Neural progenitor cell (in vitro differentiated cells): ENCODE results near the gene TICAM2. TPM values are rescaled to one million over a fixed set of nuclear protein-coding genes. Genes with fewer than 3 reads are reported as not detected.

Source experiments
- DNase-seq: peaks from one replicate; pipeline ENCODE4 v3.0.0-alpha.2; 2016; ENCODE audit warnings: low spot score
- H2AFZ ChIP-seq: fragments of 200-600 bp; sonication (generic); replicated peaks from 2 replicates; pipeline ENCODE4 v1.6.1; 2016; ENCODE audit warnings: antibody characterized with exemption
- H3F3A ChIP-seq: fragments of 200-600 bp; sonication (generic); 2 replicates; pipeline ENCODE4 v1.6.1; 2016; ENCODE audit warnings: antibody characterized with exemption, low read depth
- H3K27ac ChIP-seq: fragments of 200-600 bp; sonication (generic); 2 replicates; pipeline ENCODE4 v1.5.1; 2016; ENCODE audit warnings: mild to moderate bottlenecking
- H3K27me3 ChIP-seq: fragments of 200-600 bp; sonication (generic); 2 replicates; pipeline ENCODE4 v1.6.1; 2016; ENCODE audit warnings: mild to moderate bottlenecking, moderate library complexity
- H3K36me3 ChIP-seq: fragments of 200-600 bp; sonication (generic); 2 replicates; pipeline ENCODE4 v1.5.1; 2016
- H3K4me1 ChIP-seq: fragments of 200-600 bp; sonication (generic); 2 replicates; pipeline ENCODE4 v1.6.1; 2016; ENCODE audit warnings: mixed run types
- H3K4me2 ChIP-seq: fragments of 200-600 bp; sonication (generic); 2 replicates; pipeline ENCODE4 v1.6.1; 2016
- H3K4me3 ChIP-seq: fragments of 200-600 bp; sonication (generic); 2 replicates; pipeline ENCODE4 v1.5.1; 2016
- H3K79me2 ChIP-seq: fragments of 200-600 bp; sonication (generic); 2 replicates; pipeline ENCODE4 v1.6.1; 2016; ENCODE audit warnings: low read depth
- H3K9ac ChIP-seq: fragments of 200-600 bp; sonication (generic); 2 replicates; pipeline ENCODE4 v1.6.1; 2016
- H3K9me3 ChIP-seq: fragments of 200-600 bp; sonication (generic); 2 replicates; pipeline ENCODE4 v1.5.1; 2016; ENCODE audit warnings: low read depth
- H4K20me1 ChIP-seq: fragments of 200-600 bp; sonication (generic); 2 replicates; pipeline ENCODE4 v1.6.1; 2016; ENCODE audit warnings: low read depth
- H3K27ac Mint-ChIP-seq: 3 replicates; pipeline ENCODE4 v1.8.0; 2021; ENCODE audit warnings: mixed read lengths
- H3K27me3 Mint-ChIP-seq: 2 replicates; pipeline ENCODE4 v1.8.0; 2022; ENCODE audit warnings: low read depth, mild to moderate bottlenecking, inconsistent platforms, moderate library complexity, mixed read lengths; ENCODE audit not compliant: insufficient read depth
- H3K36me3 Mint-ChIP-seq: 3 replicates; pipeline ENCODE4 v1.8.0; 2021; ENCODE audit warnings: mixed read lengths
- H3K4me1 Mint-ChIP-seq: 3 replicates; pipeline ENCODE4 v1.8.0; 2021; ENCODE audit warnings: mixed read lengths
- H3K4me3 Mint-ChIP-seq: 3 replicates; pipeline ENCODE4 v1.8.0; 2021; ENCODE audit warnings: mild to moderate bottlenecking, moderate library complexity, mixed read lengths
- H3K9me3 Mint-ChIP-seq: 3 replicates; pipeline ENCODE4 v1.8.0; 2020; ENCODE audit warnings: mixed read lengths
- EZH2 ChIP-seq: fragments of 200-600 bp; sonication (generic); IDR thresholded peaks from 2 replicates; pipeline ENCODE4 v1.6.1; 2017; ENCODE audit warnings: antibody characterized with exemption, mild to moderate bottlenecking, moderate library complexity
- EZH2phosphoT487 ChIP-seq: fragments of 200-600 bp; sonication (generic); IDR thresholded peaks from 2 replicates; pipeline ENCODE4 v1.6.1; 2017; ENCODE audit warnings: antibody characterized with exemption
- total RNA-seq: library from RNA; depleted of rRNA; stranded (reverse); fragments of >200 nt; gene quantifications from 2 replicates; pipeline ENCODE4 v1.2.3, GENCODE V29; 2015; ENCODE audit warnings: low replicate concordance
- TF ChIP-seq, protein P1 (sequence below): fragments of 200-600 bp; sonication (generic); IDR thresholded peaks from 2 replicates; pipeline ENCODE4 v1.5.1; 2017; ENCODE audit warnings: antibody characterized with exemption, mild to moderate bottlenecking

The TICAM2 gene
- total RNA-seq, 1 donor from 2014 or later, result not detected

- TF ChIP-seq EZH2 (no peak), EZH2phosphoT487 (no peak)
- TF ChIP-seq, protein P1, sequence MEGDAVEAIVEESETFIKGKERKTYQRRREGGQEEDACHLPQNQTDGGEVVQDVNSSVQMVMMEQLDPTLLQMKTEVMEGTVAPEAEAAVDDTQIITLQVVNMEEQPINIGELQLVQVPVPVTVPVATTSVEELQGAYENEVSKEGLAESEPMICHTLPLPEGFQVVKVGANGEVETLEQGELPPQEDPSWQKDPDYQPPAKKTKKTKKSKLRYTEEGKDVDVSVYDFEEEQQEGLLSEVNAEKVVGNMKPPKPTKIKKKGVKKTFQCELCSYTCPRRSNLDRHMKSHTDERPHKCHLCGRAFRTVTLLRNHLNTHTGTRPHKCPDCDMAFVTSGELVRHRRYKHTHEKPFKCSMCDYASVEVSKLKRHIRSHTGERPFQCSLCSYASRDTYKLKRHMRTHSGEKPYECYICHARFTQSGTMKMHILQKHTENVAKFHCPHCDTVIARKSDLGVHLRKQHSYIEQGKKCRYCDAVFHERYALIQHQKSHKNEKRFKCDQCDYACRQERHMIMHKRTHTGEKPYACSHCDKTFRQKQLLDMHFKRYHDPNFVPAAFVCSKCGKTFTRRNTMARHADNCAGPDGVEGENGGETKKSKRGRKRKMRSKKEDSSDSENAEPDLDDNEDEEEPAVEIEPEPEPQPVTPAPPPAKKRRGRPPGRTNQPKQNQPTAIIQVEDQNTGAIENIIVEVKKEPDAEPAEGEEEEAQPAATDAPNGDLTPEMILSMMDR, result no peak
- Histone ChIP-seq H4K20me1 (peaks cover 66% of the 10 kb centered on the region), H3K27me3 (no peaks in the 10 kb centered on the region)
These were observed 60.7 kb downstream of the TICAM2 start for GRCh38 chr5:115541611-115542010.

DNA sequence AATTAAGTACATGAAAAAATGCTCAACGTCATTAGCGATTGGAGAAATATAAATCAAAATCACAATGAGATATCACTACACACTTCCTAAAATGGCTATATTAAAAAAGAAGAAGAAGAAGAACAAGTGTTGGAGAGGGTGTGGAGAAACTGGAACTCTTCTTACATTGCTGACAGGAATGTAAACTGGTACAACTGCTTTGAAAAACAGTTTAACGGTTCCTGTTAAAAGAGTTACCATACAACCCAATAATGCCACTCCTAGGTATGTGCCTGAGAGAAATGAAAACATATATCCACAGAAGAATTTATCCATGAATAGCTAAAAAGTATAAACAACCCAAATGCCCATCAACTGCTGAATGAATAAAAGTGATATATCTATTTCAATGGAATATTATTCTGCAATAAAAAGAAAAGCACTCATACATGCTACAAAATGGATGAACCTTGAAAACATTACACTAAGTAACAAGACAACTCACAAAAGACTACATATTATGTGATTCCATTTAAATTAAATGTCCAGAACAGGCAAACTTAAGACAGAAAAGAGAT is 66.7 kb downstream of the TICAM2 start:
- no peaks in the 10 kb centered on the region for H3K27me3 Mint-ChIP-seq
- Histone ChIP-seq H3K27ac (no peak overlapping the region), H3K36me3 (peaks cover 30% of the 10 kb centered on the region), H3K9me3 (no peaks in the 10 kb centered on the region), H3K9ac (no peak overlapping the region), H3K27me3 (no peaks in the 10 kb centered on the region), H3F3A (no peaks in the 10 kb centered on the region), H3K79me2 (peaks cover 100% of the 10 kb centered on the region), H2AFZ (no peak overlapping the region), H3K4me3 (no peak overlapping the region), H4K20me1 (peaks cover 64% of the 10 kb centered on the region), H3K4me2 (no peak overlapping the region), H3K4me1 (peaks cover 17% of the 10 kb centered on the region)
- H3K4me3 Mint-ChIP-seq, result no peak overlapping the region
- TF ChIP-seq EZH2phosphoT487, result no peak
- no peak for TF ChIP-seq EZH2
- TF ChIP-seq, protein P1, result no peak
- no peak overlapping the region for H3K27ac Mint-ChIP-seq
- DNase-seq, result no peak
- H3K36me3 Mint-ChIP-seq, result peaks cover 67% of the 10 kb centered on the region
- peaks cover 16% of the 10 kb centered on the region for H3K4me1 Mint-ChIP-seq
- peaks cover 22% of the 10 kb centered on the region for H3K9me3 Mint-ChIP-seq

More at GRCh38 chr5:115541611-115542010, 60.7 kb downstream of the TICAM2 start:
- Mint-ChIP-seq H3K36me3 (peaks cover 50% of the 10 kb centered on the region), H3K27me3 (peaks cover 5% of the 10 kb centered on the region), H3K27ac (no peak overlapping the region), H3K9me3 (peaks cover 13% of the 10 kb centered on the region), H3K4me1 (peaks cover 34% of the 10 kb centered on the region), H3K4me3 (peak overlapping the region; percentile 99)
- Histone ChIP-seq H3K4me1 (peaks cover 37% of the 10 kb centered on the region), H3K36me3 (peaks cover 6% of the 10 kb centered on the region), H3K27ac (no peak overlapping the region), H3F3A (peaks cover 21% of the 10 kb centered on the region), H3K9me3 (no peaks in the 10 kb centered on the region), H2AFZ (no peak overlapping the region), H3K4me2 (peak overlapping the region; percentile 96), H3K4me3 (peak overlapping the region; percentile 71), H3K9ac (peak overlapping the region; percentile 93), H3K79me2 (peaks cover 77% of the 10 kb centered on the region)
- DNase-seq, result no peak

DNA sequence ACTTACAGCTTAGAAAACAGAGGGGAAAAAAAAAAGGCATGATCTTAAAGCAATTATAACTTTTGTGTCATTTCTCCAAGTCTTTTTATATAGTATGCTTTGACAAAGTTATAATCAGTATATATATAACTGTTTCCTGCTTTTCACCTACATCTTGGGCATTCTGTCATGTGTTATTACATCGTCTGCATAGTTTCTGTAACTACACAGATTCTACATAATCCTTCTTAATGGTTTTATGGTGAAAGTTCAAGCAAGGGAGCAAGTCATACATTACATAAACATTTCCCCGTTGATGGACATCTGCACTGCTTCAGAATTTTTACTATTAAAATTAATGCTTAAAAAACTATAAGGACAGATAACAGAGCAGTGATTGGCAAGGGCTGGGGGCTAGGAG is 69.8 kb downstream of the TICAM2 start:
- no peak overlapping the region for H3K27ac ChIP-seq
- peaks cover 61% of the 10 kb centered on the region for H4K20me1 ChIP-seq
- H3K4me1 Mint-ChIP-seq, result peaks cover 2% of the 10 kb centered on the region
- no peaks in the 10 kb centered on the region for H3K9me3 ChIP-seq
- no peak overlapping the region for H3K9ac ChIP-seq
- H3K27ac Mint-ChIP-seq, result no peak overlapping the region
- no peak overlapping the region for H3K4me2 ChIP-seq
- peaks cover 43% of the 10 kb centered on the region for H3K36me3 Mint-ChIP-seq
- H3K9me3 Mint-ChIP-seq, result peaks cover 16% of the 10 kb centered on the region
- H3K36me3 ChIP-seq, result peaks cover 30% of the 10 kb centered on the region
- H3K79me2 ChIP-seq, result peaks cover 100% of the 10 kb centered on the region
- H2AFZ ChIP-seq, result no peak overlapping the region
- TF ChIP-seq, protein P1, result no peak
- TF ChIP-seq EZH2phosphoT487, result no peak
- TF ChIP-seq EZH2, result no peak
- no peaks in the 10 kb centered on the region for H3K27me3 ChIP-seq
- no peak overlapping the region for H3K4me3 Mint-ChIP-seq
- H3K27me3 Mint-ChIP-seq, result no peaks in the 10 kb centered on the region
- peaks cover 3% of the 10 kb centered on the region for H3K4me1 ChIP-seq
- no peak for DNase-seq
- H3F3A ChIP-seq, result no peaks in the 10 kb centered on the region
- no peak overlapping the region for H3K4me3 ChIP-seq
